GM12892 (cell line): Measurements from ENCODE around the gene KIZ.

Experiments used
- DNase-seq: peaks from one replicate; pipeline ENCODE4 v3.0.0; 2011; ENCODE audit not compliant: insufficient read length
- FAIRE-seq: peaks from 2 replicates; lab custom pipeline; 2011; peaks lifted over from hg19 to GRCh38; lab: Jason Lieb, UNC
- POLR2A ChIP-seq: IDR thresholded peaks from 2 replicates; pipeline ENCODE4 v1.6.1; 2011; ENCODE audit warnings: low read depth, low read length, control low read depth
- POLR2AphosphoS5 ChIP-seq: IDR thresholded peaks from 2 replicates; pipeline ENCODE4 v1.6.1; 2011; ENCODE audit warnings: low read depth, low read length, control low read depth
- TAF1 ChIP-seq: IDR thresholded peaks from 2 replicates; pipeline ENCODE4 v1.6.1; 2011; ENCODE audit warnings: low read depth, mild to moderate bottlenecking, control low read depth, low read length, borderline replicate concordance

KIZ gene

DNA sequence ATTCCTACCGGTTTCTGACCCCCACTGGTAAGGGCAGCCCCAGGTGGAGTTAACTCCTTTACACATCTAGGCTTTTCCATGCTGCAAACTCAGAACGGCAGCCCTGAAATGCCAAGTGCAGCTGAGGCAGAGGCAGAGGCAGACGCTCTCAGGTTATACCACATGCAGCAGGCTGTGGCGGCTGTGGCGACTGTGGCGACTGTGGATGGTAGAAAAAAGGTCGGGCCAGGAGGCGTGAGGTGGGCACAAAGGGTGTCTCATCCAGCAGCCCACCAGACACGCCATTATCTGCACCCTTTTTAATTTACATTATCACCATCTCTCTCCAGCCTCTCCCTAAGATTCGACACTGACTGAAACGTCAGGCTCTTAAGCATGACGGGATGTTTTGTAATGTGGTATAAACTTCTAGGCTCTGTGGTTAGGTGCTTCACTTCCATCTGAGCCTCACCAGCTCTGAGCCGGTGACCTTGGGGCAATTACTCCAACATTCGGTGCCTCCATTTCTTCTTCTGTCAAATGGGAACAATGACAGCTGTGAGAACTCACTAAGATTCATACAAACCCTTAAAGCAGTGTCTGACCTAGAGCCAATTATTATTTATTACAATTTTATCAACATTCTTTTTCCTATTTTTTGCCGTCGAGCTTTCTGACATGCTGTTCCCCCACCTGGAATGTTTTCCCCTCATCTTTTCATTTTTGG lies 8.2 kb downstream of the KIZ start:
- no peak for FAIRE-seq
- no peak for DNase-seq
- TF ChIP-seq POLR2A (no peak), POLR2AphosphoS5 (no peak), TAF1 (no peak)

- DNase-seq (no peak), FAIRE-seq (no peak)
- TF ChIP-seq POLR2A: no peak
- no peak for TF ChIP-seq TAF1
- TF ChIP-seq POLR2AphosphoS5: no peak
These were observed 9.1 kb downstream of the KIZ start for GRCh38 chr20:21134883-21135493.

GRCh38 chr20:21136015-21136732 lies 10.3 kb downstream of the KIZ start:
- TF ChIP-seq POLR2AphosphoS5: no peak
- no peak for TF ChIP-seq POLR2A
- TF ChIP-seq TAF1: no peak
- FAIRE-seq: no peak
- DNase-seq: no peak

GRCh38 chr20:21137078-21137477 lies 11.2 kb downstream of the KIZ start:
- FAIRE-seq: no peak
- DNase-seq: no peak
- TF ChIP-seq POLR2AphosphoS5 (no peak), POLR2A (no peak), TAF1 (no peak)

DNA sequence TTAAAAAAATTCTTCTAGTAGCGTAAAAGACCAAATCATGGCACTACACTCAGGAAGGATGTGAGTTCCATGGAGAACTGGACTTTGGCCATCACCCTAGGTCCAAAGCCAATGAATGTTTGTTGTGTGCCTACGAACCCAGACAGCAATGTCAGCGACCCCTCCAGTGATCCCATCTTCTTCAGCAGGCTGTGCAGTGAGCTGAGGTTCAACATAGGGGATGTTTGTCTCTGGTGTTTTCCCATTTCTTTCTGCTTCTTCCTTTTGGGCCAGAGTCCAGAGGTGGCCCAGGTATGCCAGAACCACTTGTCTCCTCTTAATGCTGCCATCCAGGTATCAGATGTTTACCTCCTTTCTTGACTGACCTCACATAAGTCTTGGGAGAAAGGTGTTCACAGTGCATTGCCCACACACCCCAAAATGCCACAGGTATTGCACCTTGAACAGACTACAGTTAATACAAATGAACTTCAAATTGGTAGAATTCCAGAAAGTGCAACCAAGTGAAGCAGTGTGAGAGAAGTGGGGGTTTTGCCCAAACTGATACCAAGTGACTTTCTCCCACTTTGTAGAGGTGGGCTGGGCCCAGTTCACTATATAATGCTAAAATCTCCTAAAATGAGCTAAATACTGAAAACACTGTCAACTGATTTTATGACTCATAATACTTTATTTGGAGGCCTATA lies 14.1 kb downstream of the KIZ start:
- TF ChIP-seq POLR2AphosphoS5 (no peak), TAF1 (no peak), POLR2A (no peak)
- DNase-seq: no peak
- no peak for FAIRE-seq

- TF ChIP-seq POLR2A: no peak
- TF ChIP-seq TAF1: no peak
- TF ChIP-seq POLR2AphosphoS5: no peak
- no peak for FAIRE-seq
- no peak for DNase-seq
These were observed 15.9 kb downstream of the KIZ start for GRCh38 chr20:21141825-21142224.

DNA sequence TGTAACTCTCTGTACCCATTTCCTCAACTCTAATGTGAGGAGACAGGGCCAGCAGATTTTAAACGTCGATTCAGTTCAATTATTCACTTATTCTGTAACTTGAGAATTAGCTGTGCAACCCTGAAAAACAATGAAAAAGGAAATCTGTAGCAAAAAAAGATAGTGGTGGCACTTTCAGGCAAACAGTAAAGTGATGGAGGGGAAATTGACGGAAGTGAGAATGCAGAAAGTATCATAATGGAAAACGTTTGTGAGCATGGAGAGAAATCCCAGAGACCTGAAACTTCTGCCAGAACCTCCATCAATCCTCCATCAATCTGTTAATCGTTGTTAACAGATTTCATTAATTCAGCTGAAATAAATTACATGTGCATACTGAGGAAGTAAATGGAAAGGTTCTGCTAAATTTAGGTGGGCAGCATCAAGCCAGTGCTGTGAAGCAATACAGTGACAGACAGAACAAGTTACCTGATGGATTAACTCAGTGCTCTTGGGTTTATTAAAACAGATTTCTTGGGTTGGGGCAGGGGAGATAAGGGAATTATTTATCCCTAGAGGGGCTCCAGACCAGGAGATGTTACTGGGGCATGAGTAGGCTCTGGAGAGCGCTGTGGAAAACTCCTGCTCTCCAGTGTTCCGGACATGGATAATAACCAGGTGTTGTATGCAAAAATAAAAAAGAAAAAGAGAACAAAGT lies 17.5 kb downstream of the KIZ start:
- DNase-seq (no peak), FAIRE-seq (no peak)
- TF ChIP-seq TAF1 (no peak), POLR2AphosphoS5 (no peak), POLR2A (no peak)

DNA sequence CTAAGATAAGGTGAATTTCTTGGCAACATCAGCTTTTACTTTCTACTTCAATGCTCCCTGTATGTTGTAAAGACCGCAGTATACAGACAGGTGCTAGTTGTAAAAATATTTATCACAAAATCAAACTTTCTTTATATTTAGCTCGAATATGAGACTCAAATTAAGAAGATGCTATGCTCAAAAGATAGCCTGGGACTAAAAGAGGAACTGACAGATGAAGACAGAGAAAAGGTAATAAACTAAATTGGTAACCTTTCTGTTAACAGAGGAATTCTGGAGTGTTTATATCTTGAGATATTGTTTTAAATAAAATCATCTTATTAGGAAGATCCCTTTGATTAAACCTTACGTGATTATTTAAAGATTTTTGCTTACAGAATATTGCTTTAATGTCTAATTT lies 19.5 kb downstream of the KIZ start:
- no peak for DNase-seq
- no peak for TF ChIP-seq POLR2AphosphoS5
- TF ChIP-seq TAF1: no peak
- no peak for TF ChIP-seq POLR2A
- FAIRE-seq: no peak

DNA sequence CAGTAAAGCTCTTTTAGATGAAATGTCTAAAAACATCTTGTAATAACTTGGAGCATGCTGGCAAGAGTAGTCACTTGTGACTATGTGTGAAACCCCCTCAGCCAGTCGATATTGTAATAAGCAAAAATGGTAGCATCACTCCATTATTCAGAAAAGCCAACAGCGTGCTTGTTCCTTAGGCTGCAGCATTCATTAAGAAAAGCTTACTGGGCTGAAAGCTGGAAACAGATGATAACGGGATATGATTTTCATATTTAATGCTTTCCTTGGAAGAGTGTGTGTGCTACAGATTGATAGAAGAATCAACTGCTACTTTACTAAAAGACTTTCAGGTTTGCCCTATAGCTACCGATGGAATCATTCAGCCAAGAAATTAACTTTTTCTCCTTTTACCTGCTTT lies 20.3 kb downstream of the KIZ start:
- no peak for DNase-seq
- TF ChIP-seq POLR2A (no peak), POLR2AphosphoS5 (no peak), TAF1 (no peak)
- no peak for FAIRE-seq

GRCh38 chr20:21147593-21147992 lies 21.7 kb downstream of the KIZ start:
- no peak for TF ChIP-seq TAF1
- no peak for TF ChIP-seq POLR2AphosphoS5
- TF ChIP-seq POLR2A: no peak
- FAIRE-seq: no peak
- DNase-seq: no peak

DNA sequence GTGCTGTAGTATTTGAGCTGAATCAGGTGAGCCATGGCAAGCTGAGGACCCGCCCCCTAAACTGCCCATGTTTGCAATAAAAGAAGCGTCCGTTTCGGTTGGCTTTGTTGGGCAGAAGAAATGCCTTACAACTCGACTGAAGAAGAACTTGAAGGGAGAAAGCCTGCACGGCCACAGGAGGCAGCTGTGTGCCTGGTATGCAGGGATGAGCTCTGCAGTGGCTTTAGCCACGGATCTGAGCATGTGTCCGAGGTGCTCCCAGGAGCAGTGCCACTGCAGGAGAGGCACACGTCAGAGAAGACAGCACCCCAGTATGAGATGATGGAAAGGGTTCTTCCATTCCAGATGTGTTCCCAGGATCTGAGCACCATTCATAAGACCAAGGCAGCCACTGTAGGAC lies 23.5 kb downstream of the KIZ start:
- FAIRE-seq: no peak
- no peak for DNase-seq
- TF ChIP-seq POLR2AphosphoS5 (no peak), POLR2A (no peak), TAF1 (no peak)
